ENCODE data around the gene HSD11B2. TPM values are rescaled to one million over a fixed set of nuclear protein-coding genes. Genes with fewer than 3 reads are reported as not detected.

HSD11B2 gene
- total RNA-seq, 1 experiment from 2014 or later = 9.7 TPM

- H3K27me3 ChIP-seq (ENCODE audit: insufficient read depth, low read length) = no peaks in the 10 kb centered on the region
- H3K9me2 ChIP-seq (ENCODE audit: insufficient read depth) = no peaks in the 10 kb centered on the region
- H3K9ac ChIP-seq (ENCODE audit: low read length) = no peak overlapping the region
- H3K79me2 ChIP-seq (ENCODE audit: insufficient read depth, low read length) = no peaks in the 10 kb centered on the region; the same call in 1 of the 2 replicates
- H3K36me3 ChIP-seq (ENCODE audit: control insufficient read depth in 1 of 2, insufficient read depth in 2 of 2, low read length in 2 of 2) = no peaks in the 10 kb centered on the region
- H4K20me1 ChIP-seq (ENCODE audit: insufficient read depth) = no peaks in the 10 kb centered on the region
- BruUV-seq (replicated peaks) = no TSS peak
- H3K27ac ChIP-seq (ENCODE audit: low read depth, low read length) = no peak overlapping the region
- H3K4me2 ChIP-seq (ENCODE audit: low read length) = no peak overlapping the region
- H3K4me3 ChIP-seq (replicated peaks in 1 of 2; ENCODE audit: low read depth in 1 of 2, low read length in 2 of 2) = no peak overlapping the region
- CTCF ChIA-PET = no interaction called here
- TF ChIP-seq EZH2phosphoT487 (IDR thresholded peaks at IDR 0.05; ENCODE audit: borderline replicate concordance) (no peak), POLR2A (IDR thresholded peaks at IDR 0.05; ENCODE audit: borderline replicate concordance, extremely low read depth, insufficient read depth, insufficient read length) (no peak), SP1 (IDR thresholded peaks at IDR 0.05; ENCODE audit: low read depth) (no peak), ELF1 (IDR thresholded peaks at IDR 0.05; ENCODE audit: borderline replicate concordance, low read depth) (no peak), ZFX (IDR thresholded peaks at IDR 0.05) (no peak), FOSL1 (IDR thresholded peaks at IDR 0.05; ENCODE audit: low read depth) (no peak), CEBPB (IDR thresholded peaks at IDR 0.05; ENCODE audit: low read depth) (no peak), RAD21 (IDR thresholded peaks at IDR 0.05; ENCODE audit: low read depth) (no peak), EZH2 (IDR thresholded peaks at IDR 0.05) (no peak), POLR2AphosphoS5 (IDR thresholded peaks at IDR 0.05; ENCODE audit: low read depth, low read length) (no peak), ZNF274 (IDR thresholded peaks at IDR 0.05; ENCODE audit: low read depth, low read length) (no peak), SIN3A (IDR thresholded peaks at IDR 0.05; ENCODE audit: low read depth) (no peak), JUND (IDR thresholded peaks at IDR 0.05) (no peak), CBX3 (IDR thresholded peaks at IDR 0.05; ENCODE audit: low read depth) (no peak), MAX (IDR thresholded peaks at IDR 0.05) (no peak), EGR1 (IDR thresholded peaks at IDR 0.05; ENCODE audit: low read depth) (no peak), YY1 (IDR thresholded peaks at IDR 0.05; ENCODE audit: extremely low read depth, insufficient replicate concordance, low read depth, low read length) (no peak), CTCF (IDR thresholded peaks at IDR 0.05 in 2 of 3, conservative IDR thresholded peaks at IDR 0.05 in 1 of 3; ENCODE audit: borderline replicate concordance in 1 of 3, insufficient read depth in 1 of 3, low read depth in 2 of 3, low read length in 2 of 3) (no peak), SRF (IDR thresholded peaks at IDR 0.05; ENCODE audit: low read depth) (no peak), REST (IDR thresholded peaks at IDR 0.05; ENCODE audit: low read depth) (no peak)
- POLR2A ChIA-PET = no interaction called here
- RAD21 ChIA-PET (ENCODE audit: low non-redundant PET in 1 of 2, low total read pairs in 2 of 2, uncharacterized antibody in 2 of 2, unreplicated experiment in 2 of 2) = no interaction called here
- H2AFZ ChIP-seq (ENCODE audit: low read depth, low read length, poor library complexity, severe bottlenecking) = no peak overlapping the region
- DNase-seq (ENCODE audit: low read depth, low spot score) (no peak), ATAC-seq (no peak)
- intact Hi-C loops (cut with micrococcal nuclease) = no loop called here
- H3K9me3 ChIP-seq (ENCODE audit: control insufficient read depth in 1 of 2, insufficient read depth in 1 of 2, low read depth in 1 of 2, low read length in 2 of 2) = no peaks in the 10 kb centered on the region
- peaks cover 3 to 9% of the 10 kb centered on the region in 2 experiments; a peak in 3 of 4 replicates for H3K4me1 ChIP-seq (ENCODE audit: control insufficient read depth in 1 of 2, insufficient read depth in 2 of 2, low read length in 2 of 2)
Measured at GRCh38 chr16:67458121-67458641, 27.3 kb downstream of the HSD11B2 start.

Data from HCT116 (cell line).